Lung (tissue), 12 donors: ENCODE measurements around the gene HOXD11. TPM values are rescaled to one million over a fixed set of nuclear protein-coding genes. Genes with fewer than 3 reads are reported as not detected.

Experiments
- ATAC-seq: fragments of 200-7000 bp; cut with Tn5 transposase; one replicate; pipeline ENCODE4 v1.9.1; 2020; ENCODE audit warnings: moderate number of reproducible peaks; ENCODE audit not compliant: insufficient read depth, low FRiP score
- DNase-seq, 3 donors: peaks; one replicate each; pipeline ENCODE4 v3.0.0-alpha.2; 2013 to 2017
- H3K27ac ChIP-seq, 2 donors: one replicate each; pipeline ENCODE4 v1.5.1; 2013; ENCODE audit warnings: mild to moderate bottlenecking in 2 of 2, moderate library complexity in 2 of 2, control low read depth in 1 of 2, inconsistent platforms in 1 of 2, low read depth in 1 of 2, low read length in 1 of 2
- H3K27me3 ChIP-seq, 3 donors: one replicate each; pipeline ENCODE4 v1.5.1; 2013; ENCODE audit warnings: low read length in 2 of 3; ENCODE audit not compliant: control insufficient read depth in 3 of 3, insufficient read depth in 3 of 3
- H3K36me3 ChIP-seq, 4 donors: one replicate each; pipeline ENCODE4 v1.5.1; 2013; ENCODE audit warnings: low read length in 4 of 4, mild to moderate bottlenecking in 1 of 4, moderate library complexity in 1 of 4; ENCODE audit not compliant: control insufficient read depth in 4 of 4, insufficient read depth in 4 of 4
- H3K4me1 ChIP-seq, 5 donors: one replicate each; pipeline ENCODE4 v1.5.1; 2013; ENCODE audit warnings: low read length in 5 of 5, mild to moderate bottlenecking in 2 of 5, moderate library complexity in 1 of 5; ENCODE audit not compliant: control insufficient read depth in 5 of 5, insufficient read depth in 5 of 5
- H3K4me3 ChIP-seq: one replicate; pipeline ENCODE4 v1.5.1; 2013; ENCODE audit warnings: mild to moderate bottlenecking, control low read depth, moderate library complexity
- H3K9ac ChIP-seq, 2 donors: one replicate each; pipeline ENCODE4 v1.5.1; 2013; ENCODE audit warnings: low read length in 2 of 2, control low read depth in 1 of 2; ENCODE audit not compliant: insufficient read depth in 1 of 2
- H3K9me3 ChIP-seq, 4 donors: one replicate each; pipeline ENCODE4 v1.5.1; 2013; ENCODE audit warnings: low read length in 3 of 4, mild to moderate bottlenecking in 1 of 4, moderate library complexity in 1 of 4; ENCODE audit not compliant: control insufficient read depth in 4 of 4, insufficient read depth in 3 of 4
- CTCF ChIP-seq: IDR thresholded peaks from 2 replicates; pipeline ENCODE4 v1.5.1; 2012; ENCODE audit warnings: mild to moderate bottlenecking; ENCODE audit errors: control extremely low read depth, extremely low read depth
- WGBS, 2 donors: extraction: QIAGEN DNeasy Blood & Tissue Kit; methylation state at CpG; one replicate each; pipeline ENCODE4 v1.1.7; 2013; 5-methylcytosine and 5-hydroxymethylcytosine counted together
- polyA plus RNA-seq, 2 donors: library from polyadenylated mRNA; stranded (reverse); fragments of 200-250 nt; gene quantifications; one replicate each; pipeline ENCODE4 v1.2.1, GENCODE V29; 2013
- total RNA-seq, 2 donors: library from RNA; depleted of rRNA in 1 of 2; stranded (reverse); fragments of >200 nt in 1 of 2; gene quantifications; one replicate each; pipeline ENCODE4 v1.2.1, GENCODE V29; 2014 to 2021
- donor health status: control.
- donor health status: control.
- donor health status: Bipolar disorder and iron deficiency.
- donor health status: healthy.
- donor health status: DM: yes; HTN: yes; CAD: no.

The HOXD11 gene
- total and polyA plus RNA-seq, 4 donors = not detected

- H3K27ac ChIP-seq = no peak overlapping the region
- H3K36me3 ChIP-seq = no peaks in the 10 kb centered on the region
- H3K9ac ChIP-seq = no peak overlapping the region
- TF ChIP-seq CTCF = no peak
- WGBS, 2 donors = 49 to 57% methylated on average over 4 of the region's 4 CpGs
- H3K27me3 ChIP-seq = peaks cover 14 to 93% (median 89%) of the 10 kb centered on the region in 3 donors
- H3K4me1 ChIP-seq = peaks cover 0 to 5% (median 0%) of the 10 kb centered on the region in 5 donors
- ATAC-seq (no peak), DNase-seq (no peak)
- peaks cover 0 to 7% (median 0%) of the 10 kb centered on the region in 4 donors for H3K9me3 ChIP-seq
- no peak overlapping the region for H3K4me3 ChIP-seq
These were observed 38.2 kb downstream of the HOXD11 start for GRCh38 chr2:176145085-176145969.

GRCh38 chr2:176146101-176146500 lies 39.0 kb downstream of the HOXD11 start:
- no peak for DNase-seq
- WGBS, 2 donors = 26 to 29% methylated on average over 6 of the region's 6 CpGs
- no peak for ATAC-seq
- Histone ChIP-seq H3K9me3 (peaks cover 0 to 7% (median 0%) of the 10 kb centered on the region in 4 donors), H3K9ac (no peak overlapping the region), H3K27ac (no peak overlapping the region), H3K36me3 (no peaks in the 10 kb centered on the region), H3K27me3 (peaks cover 14 to 97% (median 94%) of the 10 kb centered on the region in 3 donors), H3K4me3 (no peak overlapping the region), H3K4me1 (peaks cover 0 to 1% (median 0%) of the 10 kb centered on the region in 5 donors)
- no peak for TF ChIP-seq CTCF

GRCh38 chr2:176146645-176147044 lies 39.6 kb downstream of the HOXD11 start:
- TF ChIP-seq CTCF = no peak
- H3K9ac ChIP-seq = no peak overlapping the region
- peaks cover 0 to 7% (median 0%) of the 10 kb centered on the region in 4 donors for H3K9me3 ChIP-seq
- H3K4me3 ChIP-seq = no peak overlapping the region
- no peak overlapping the region for H3K27ac ChIP-seq
- ATAC-seq (no peak), DNase-seq (no peak)
- peaks cover 16 to 96% (median 92%) of the 10 kb centered on the region in 3 donors for H3K27me3 ChIP-seq
- H3K4me1 ChIP-seq = peaks cover 0 to 3% (median 0%) of the 10 kb centered on the region in 5 donors
- H3K36me3 ChIP-seq = no peaks in the 10 kb centered on the region
